Stimulated activated CD8-positive, alpha-beta memory T cell treated with anti-CD3 and anti-CD28 coated beads, Interleukin-7, amount 100 ng/mL, for 48 hours (primary cell): ENCODE data around the gene LMAN1L.

Experiments used
- DNase-seq, 2 donors: peaks; one replicate each; pipeline ENCODE4 v3.0.0-alpha.2; 2020; ENCODE audit warnings: low read depth in 1 of 2; ENCODE audit errors: extremely low read depth in 1 of 2

The LMAN1L gene

GRCh38 chr15:74793135-74794028 is 19.3 kb upstream of the LMAN1L start:
- DNase-seq, result no peak

GRCh38 chr15:74794248-74794969 is 18.2 kb upstream of the LMAN1L start:
- DNase-seq, result no peak

GRCh38 chr15:74794970-74795349 is 17.7 kb upstream of the LMAN1L start:
- no peak for DNase-seq

- no peak for DNase-seq
These were observed 16.5 kb upstream of the LMAN1L start for GRCh38 chr15:74795966-74796625.

- DNase-seq, result no peak
These were observed 14.0 kb upstream of the LMAN1L start for GRCh38 chr15:74798388-74799254.

- DNase-seq, result no peak
These were observed 13.3 kb upstream of the LMAN1L start for GRCh38 chr15:74799255-74799855.

- DNase-seq, result no peak
These were observed 12.6 kb upstream of the LMAN1L start for GRCh38 chr15:74799856-74800558.

- no peak for DNase-seq
These were observed 12.0 kb upstream of the LMAN1L start for GRCh38 chr15:74800559-74801094.

- DNase-seq, result no peak
These were observed 11.2 kb upstream of the LMAN1L start for GRCh38 chr15:74801311-74801997.

GRCh38 chr15:74802290-74802689 is 10.3 kb upstream of the LMAN1L start:
- no peak for DNase-seq

- DNase-seq, result no peak
These were observed 9.7 kb upstream of the LMAN1L start for GRCh38 chr15:74802862-74803447.

- no peak for DNase-seq
These were observed 7.7 kb upstream of the LMAN1L start for GRCh38 chr15:74804935-74805334.

GRCh38 chr15:74807282-74807681 is 5.4 kb upstream of the LMAN1L start:
- DNase-seq, result no peak

GRCh38 chr15:74808078-74808839 is 4.4 kb upstream of the LMAN1L start:
- no peak for DNase-seq

GRCh38 chr15:74808840-74809229 is 3.8 kb upstream of the LMAN1L start:
- DNase-seq, result no peak

- DNase-seq, result no peak
These were observed 3.4 kb upstream of the LMAN1L start for GRCh38 chr15:74809242-74809641.

- DNase-seq, result no peak
These were observed 2.7 kb upstream of the LMAN1L start for GRCh38 chr15:74809956-74810355.
